GM10266 (cell line): ENCODE data around the gene PTPRM.
"Not testable (repeated sequence)": the region's sequence is repeated elsewhere in the genome, so short reads cannot be mapped to it uniquely, and the experiment has no call there.

Source experiments
- DNase-seq: peaks from one replicate; pipeline ENCODE4 v3.0.0; 2012; ENCODE audit errors: extremely low spot score
- TF ChIP-seq, protein P1 (sequence below): IDR thresholded peaks from 2 replicates; pipeline ENCODE4 v1.5.1; 2012; ENCODE audit warnings: mild to moderate bottlenecking, low read depth; ENCODE audit not compliant: control insufficient read depth, insufficient read depth; ENCODE audit errors: missing control alignments

Gene PTPRM

DNA sequence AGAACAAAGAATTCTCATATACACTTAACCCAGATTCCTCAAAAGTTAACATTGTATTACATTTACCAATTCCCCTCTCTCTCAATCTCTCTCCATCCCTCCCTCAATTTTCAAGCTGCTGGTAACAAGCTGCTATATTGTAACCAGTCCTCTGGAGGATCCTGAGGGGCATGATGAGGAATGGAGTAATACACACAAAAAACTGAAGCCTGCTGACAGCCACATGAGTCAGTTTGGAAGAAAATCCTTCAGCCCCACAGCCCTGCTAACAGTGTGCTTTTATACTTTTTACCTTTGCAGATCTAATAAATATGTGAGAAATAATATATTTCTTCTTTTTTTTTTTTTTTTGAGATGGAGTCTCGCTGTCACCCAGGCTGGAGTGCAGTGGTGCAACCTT lies 876.4 kb downstream of the PTPRM start:
- TF ChIP-seq, protein P1, sequence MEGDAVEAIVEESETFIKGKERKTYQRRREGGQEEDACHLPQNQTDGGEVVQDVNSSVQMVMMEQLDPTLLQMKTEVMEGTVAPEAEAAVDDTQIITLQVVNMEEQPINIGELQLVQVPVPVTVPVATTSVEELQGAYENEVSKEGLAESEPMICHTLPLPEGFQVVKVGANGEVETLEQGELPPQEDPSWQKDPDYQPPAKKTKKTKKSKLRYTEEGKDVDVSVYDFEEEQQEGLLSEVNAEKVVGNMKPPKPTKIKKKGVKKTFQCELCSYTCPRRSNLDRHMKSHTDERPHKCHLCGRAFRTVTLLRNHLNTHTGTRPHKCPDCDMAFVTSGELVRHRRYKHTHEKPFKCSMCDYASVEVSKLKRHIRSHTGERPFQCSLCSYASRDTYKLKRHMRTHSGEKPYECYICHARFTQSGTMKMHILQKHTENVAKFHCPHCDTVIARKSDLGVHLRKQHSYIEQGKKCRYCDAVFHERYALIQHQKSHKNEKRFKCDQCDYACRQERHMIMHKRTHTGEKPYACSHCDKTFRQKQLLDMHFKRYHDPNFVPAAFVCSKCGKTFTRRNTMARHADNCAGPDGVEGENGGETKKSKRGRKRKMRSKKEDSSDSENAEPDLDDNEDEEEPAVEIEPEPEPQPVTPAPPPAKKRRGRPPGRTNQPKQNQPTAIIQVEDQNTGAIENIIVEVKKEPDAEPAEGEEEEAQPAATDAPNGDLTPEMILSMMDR = no peak
- no peak for DNase-seq

- not testable (repeated sequence) for DNase-seq
These were observed 879.8 kb downstream of the PTPRM start for GRCh38 chr18:8446936-8447335.

GRCh38 chr18:8448130-8448529 lies 881.0 kb downstream of the PTPRM start:
- DNase-seq = no peak
- TF ChIP-seq, protein P1 = no peak

DNA sequence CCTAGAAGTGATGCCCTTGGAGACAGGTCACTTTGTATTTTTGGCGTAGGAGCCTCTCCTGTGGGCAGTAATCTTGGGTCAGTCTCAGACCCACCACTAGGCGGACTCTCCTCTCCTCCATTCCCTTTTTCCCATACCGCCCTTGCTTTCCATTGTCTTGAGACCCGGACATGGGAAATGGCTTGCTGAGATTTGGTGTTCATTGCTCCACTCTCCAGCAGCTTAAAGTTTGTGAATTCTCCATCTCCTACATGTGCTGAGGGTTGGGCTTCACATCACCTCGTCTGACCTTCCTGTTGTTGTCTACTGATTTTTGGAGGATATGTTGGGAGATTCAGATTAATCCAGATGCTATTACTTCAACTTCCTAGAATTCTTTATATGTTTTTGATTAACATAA lies 882.9 kb downstream of the PTPRM start:
- TF ChIP-seq, protein P1 = peak; percentile 29
- DNase-seq = no peak

GRCh38 chr18:8450898-8451665 lies 884.0 kb downstream of the PTPRM start:
- TF ChIP-seq, protein P1 = no peak
- no peak for DNase-seq

- no peak for DNase-seq
- TF ChIP-seq, protein P1 = no peak
These were observed 886.4 kb downstream of the PTPRM start for GRCh38 chr18:8453528-8453927.

- DNase-seq = no peak
- TF ChIP-seq, protein P1 = no peak
These were observed 887.0 kb downstream of the PTPRM start for GRCh38 chr18:8454136-8454535.
